IPS DF 4.7 (cell line): ENCODE data around the gene PPP1R14B.

Experiments
- DNase-seq: peaks from one replicate; pipeline ENCODE4 v3.0.0-alpha.2; 2013; ENCODE audit warnings: low spot score; ENCODE audit errors: extremely low read depth

The PPP1R14B gene

DNA sequence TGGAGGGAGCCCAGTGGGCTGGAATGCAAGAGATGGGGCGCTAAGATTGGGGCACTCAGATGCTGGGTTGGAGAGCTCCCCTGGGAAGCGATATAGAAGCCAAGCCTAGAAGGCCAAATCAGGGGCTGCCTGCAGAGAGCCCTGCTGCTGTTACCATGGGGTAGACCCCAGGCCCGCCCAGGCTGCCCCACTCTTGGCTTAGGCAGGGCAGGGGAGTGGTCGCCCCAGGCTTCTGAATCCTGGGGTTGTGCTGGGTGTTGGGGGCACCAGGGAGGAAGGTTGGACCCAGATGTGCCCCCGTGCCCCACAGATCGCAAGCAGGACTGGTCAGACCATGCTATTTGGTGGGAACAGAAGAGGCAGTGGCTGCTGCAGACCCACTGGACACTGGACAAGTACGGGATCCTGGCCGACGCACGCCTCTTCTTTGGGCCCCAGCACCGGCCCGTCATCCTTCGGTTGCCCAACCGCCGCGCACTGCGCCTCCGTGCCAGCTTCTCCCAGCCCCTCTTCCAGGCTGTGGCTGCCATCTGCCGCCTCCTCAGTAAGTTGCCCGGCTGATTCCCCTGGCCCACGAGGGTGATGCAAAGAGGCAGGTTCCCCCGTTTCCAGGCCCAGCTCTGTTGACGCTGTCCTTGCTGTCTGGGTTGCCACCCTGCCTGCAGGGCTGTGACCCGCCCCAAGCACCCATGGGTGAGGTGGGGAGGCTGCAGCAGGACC lies 36.3 kb downstream of the PPP1R14B start:
- no peak for DNase-seq

DNA sequence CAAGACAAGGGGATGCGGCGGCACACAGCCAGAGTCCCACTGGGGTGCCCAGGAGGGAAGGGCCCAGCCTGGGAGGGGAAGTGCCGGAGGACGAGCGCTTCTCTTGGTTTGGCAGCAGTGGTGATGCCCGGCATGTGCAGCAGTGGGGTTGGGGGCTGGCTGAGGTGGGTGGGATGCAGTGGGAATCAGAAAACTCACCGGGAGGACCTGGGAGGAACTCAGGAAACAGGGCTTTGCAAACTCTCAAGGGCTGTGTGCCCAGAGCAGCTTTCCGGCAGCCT lies 37.2 kb downstream of the PPP1R14B start:
- DNase-seq: no peak

DNA sequence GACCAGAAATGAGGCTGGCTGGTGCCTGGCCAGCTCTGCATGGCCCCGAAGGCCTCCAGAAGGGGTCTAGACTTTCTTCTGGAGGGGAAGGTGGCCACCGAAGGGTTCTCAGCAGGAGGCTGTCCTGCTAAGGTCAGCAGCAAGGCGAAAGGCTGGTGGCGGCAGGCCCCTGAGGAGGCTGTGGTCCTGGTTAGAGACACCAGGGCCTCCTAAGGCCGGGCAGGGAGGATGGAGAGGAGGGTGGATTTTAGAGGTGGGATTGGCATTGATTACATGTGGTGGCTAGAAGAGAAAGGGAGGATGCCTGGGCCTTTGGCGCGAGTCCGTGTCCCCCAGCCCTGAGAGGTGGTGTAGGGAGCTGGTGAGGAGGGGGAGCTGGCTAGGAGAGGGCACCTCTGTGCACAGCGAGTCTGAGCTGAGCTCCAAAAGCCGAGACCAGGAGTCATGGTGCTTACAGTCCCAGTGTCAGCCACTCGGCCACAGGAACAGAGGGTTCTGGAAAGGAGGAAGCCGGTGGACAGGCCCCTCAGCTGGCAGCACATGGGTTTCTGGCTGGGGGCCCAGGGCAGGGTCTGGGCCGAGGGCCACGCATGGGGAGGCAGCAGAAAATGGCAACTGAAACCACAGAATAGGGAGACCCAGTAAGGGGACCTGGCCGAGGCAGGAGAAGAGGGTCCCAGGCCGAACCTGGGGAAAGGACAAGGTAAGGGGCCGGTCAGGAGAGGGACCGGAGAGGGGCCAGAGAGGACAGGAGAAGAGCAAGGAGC lies 37.8 kb downstream of the PPP1R14B start:
- DNase-seq: no peak

DNA sequence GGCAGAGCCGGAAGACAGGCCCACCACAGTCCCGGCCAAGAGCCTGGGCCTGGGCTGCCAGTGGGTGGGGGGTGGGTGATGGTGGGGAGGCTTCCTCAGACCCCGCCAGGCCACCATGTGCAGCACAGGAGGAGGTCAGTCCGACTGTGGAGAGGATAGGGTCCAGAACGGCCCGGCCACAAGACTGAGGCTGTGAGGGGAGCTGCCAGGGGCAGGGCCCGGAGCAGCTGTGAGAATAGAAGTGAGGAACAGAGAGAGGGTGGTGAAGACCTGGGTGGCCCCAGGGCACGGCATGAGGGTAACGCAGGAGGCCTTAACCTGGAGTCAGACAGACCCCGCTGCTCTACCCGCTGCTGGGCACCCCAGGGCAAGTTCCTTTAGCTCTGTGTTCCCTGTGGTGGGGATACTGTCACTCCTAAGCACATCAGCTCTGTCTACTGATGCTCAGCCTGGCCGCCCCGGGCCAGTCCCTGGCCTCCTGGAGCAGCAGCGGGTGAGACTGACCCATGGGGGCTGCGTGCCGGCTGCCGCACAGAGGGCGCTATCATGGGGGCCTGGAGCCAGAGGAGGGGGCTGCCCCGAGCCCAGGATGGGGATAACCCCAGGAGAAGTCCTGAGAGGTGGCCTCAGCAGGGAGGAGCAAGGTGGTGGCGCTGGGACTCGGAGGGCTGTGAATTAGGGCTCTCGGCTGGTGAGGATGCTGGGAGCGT lies 38.5 kb downstream of the PPP1R14B start:
- DNase-seq: no peak

DNA sequence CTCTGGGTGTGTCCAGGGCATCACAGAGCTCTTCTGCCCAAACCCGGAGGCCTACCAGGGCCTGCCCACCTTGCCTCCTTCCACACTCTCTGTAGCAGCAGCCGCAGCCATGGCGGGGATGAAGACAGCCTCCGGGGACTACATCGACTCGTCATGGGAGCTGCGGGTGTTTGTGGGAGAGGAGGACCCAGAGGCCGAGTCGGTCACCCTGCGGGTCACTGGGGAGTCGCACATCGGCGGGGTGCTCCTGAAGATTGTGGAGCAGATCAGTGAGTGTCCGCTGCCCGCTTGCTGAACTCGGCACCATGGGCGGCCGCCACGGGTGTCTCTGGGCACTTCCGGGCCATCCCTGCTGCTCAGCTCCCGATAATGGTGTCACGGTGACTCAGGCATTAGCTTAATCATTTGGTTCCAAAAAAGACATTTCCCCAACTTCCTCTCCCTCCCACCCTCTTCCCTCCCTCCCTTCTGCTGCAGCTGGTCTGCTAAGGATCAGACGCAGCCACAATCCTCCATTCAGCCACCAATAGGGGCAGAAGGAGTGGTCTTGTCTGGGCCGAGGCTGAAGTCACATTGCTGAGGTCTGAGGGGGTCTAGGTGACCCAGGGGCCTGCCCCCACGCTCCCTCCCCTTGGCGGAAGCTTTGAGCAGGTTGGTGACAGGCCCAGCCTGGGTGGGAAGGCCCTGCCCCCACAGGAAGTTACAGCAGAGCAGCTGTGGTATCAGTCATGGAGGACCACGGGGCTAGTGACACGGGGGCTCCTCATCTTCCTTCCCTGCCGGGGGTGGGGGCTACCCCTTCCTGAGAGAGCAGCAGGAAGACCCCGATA lies 39.3 kb downstream of the PPP1R14B start:
- no peak for DNase-seq

DNA sequence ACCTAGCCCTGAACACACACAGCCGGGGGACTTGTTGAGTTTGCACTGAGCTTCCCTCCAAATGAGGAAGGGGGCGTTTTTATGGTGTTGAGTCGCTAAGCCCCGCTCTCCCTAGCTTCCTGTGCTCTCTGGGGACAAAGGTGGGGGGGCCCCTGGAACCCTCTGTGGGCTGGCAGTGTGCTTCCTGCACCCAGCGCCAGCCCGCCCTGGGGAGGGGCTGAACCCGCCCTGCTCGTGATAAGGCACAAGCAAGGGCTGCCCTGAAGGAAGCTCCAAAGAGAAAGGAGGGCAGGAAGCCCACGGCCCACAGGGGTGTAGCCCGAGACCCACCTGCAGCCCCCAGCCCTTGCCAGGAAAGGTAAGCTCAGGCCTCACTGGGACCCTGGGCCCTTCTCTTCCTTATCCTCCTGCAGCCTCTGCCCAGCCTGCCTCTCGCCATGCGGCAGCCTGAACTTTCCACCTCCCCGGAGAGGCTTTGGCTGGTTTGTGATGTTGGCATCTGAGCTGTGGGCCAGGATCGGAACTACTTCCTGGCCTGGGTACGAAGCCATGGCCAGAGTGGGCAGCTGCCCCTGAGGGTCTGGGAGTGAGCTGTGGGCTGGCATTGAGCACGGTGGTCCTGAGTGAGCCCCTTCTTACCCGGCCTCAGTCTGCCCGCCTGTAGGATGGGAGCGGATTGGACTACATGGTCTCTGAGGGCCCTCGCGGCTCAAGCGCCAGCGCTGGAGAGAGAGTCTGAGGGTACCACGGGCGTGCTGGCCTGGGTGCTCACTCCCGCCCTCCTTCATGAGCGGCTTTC lies 40.1 kb downstream of the PPP1R14B start, which contains the start of gene FERMT3:
Gene FERMT3, plus strand, starts transcription at position 265 of the 799 bp plus-strand sequence. CDS start 644 bp downstream, outside the sequence.
- no peak for DNase-seq

DNA sequence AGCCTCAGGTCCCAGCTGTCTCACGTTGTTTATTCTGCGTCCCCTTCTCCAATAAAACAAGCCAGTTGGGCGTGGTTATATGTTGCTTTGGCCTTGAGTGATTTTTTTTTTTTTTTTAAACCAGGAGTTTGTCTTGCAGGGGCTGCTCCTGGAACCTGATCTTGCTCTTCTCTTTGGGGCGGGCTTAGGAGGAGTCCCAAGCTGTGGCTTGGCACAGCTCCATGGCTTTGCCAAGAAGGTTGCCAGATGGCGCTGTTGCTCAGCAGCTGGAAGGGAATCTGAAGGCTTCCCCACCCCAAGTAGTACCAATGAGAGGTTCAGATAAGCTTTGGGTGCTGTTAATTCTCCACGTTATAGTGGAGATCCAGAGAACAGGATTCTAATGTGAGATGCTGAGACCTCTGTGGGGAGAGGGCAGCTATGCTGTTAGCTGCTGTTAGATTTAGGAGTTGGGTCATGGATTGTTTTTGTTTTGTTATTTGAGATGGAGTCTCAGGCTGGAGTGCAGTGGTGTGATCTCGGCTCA lies 42.2 kb downstream of the PPP1R14B start:
- DNase-seq: no peak

DNA sequence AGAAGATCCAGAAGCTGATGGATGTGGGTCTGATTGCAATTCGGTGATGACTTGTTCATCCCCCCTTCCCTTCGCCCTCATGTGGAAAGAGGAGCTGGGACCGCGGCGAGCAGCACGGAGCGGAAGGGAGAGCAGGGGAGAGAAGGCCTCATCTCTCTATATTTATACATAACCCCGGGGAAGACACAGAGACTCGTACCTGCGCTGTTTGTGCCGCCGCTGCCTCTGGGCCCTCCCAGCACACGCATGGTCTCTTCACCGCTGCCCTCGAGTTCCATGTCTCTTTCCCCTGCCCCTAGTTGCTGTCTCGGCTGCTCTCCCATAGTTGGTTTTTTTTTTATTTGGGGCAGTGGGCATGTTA lies 42.7 kb downstream of the PPP1R14B start:
- no peak for DNase-seq

DNA sequence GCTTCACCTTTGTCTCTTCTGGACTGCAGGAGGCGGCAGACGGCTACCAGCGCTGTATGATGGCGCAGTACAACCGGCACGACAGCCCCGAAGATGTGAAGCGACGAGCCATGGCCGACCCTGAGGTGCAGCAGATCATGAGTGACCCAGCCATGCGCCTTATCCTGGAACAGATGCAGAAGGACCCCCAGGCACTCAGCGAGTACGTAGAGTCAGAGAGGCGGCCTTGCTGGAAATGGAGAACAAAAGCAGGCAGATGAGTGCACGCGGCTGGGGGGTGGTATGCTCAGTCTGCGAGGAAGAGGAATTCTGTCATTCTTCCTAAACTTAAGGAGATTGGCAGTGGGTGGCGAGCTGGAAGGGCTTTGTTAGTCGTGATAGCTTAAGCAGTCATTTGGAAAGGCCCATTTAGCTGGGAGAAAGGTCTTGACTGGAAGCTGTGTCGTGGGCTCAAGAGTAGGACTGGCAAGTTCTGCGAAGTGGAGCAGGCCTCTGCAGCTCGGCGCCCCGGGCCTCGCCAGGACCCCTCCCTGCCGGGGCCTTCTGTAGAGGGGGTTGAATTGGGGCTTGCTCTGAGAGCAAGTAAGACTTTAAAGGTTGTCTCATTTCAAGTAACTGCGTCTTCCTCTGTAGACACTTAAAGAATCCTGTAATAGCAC lies 43.2 kb downstream of the PPP1R14B start:
- no peak for DNase-seq

DNA sequence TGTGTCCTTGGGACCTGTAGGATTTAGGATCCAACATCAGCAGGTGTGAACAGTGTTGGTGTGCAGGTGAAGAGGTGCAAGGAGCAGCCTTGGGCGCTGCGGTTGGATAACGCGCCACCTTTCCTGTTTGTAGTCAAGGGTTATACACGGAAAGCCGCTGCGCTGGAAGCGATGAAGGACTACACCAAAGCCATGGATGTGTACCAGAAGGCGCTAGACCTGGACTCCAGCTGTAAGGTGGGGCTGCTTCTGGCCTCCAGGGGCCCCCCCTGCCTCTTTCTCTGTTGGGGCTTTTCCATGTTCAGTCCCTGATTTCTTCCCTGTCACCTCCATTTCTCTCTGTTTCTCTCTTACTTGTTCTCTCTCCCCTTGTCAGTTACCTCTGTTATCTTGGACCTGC lies 43.8 kb downstream of the PPP1R14B start:
- no peak for DNase-seq

DNA sequence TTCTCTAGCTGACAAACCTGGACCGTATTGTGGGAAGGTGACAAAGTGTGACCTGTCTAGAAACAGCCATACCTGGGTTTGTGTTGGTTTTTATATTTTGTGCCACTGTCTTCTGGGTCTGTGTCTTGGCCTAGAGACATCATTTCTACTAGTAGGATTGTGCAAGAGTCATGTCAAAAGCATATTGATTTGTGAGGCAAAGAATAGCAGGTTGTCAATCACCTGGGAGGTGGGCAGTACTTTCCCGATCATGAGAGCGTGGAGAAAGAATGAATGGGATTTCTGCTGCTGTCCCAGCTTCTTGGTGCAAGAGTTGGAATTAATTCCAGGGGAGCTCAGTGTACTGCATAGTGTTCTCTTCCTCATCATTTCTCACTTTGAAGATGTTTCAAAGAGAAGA lies 45.2 kb downstream of the PPP1R14B start:
- no peak for DNase-seq

DNA sequence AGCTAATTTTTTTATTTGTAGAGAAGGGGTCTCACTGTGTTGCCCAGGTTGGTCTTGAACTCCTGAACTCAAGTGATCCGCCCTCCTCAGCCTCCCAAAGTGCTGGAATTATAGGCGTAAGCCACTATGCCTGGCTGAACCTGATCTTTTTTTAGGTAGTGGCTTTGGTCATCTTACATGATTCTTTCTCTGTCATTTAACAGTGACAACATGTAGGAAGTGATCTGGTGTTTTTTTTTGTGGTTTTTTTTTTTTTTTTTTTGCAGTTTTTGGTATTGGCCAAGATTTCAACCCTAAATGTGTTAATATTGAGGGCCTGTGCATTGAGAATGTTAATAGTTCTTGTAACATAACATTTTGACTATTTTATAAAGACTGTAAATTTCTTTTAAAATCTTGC lies 48.2 kb downstream of the PPP1R14B start:
- no peak for DNase-seq

DNA sequence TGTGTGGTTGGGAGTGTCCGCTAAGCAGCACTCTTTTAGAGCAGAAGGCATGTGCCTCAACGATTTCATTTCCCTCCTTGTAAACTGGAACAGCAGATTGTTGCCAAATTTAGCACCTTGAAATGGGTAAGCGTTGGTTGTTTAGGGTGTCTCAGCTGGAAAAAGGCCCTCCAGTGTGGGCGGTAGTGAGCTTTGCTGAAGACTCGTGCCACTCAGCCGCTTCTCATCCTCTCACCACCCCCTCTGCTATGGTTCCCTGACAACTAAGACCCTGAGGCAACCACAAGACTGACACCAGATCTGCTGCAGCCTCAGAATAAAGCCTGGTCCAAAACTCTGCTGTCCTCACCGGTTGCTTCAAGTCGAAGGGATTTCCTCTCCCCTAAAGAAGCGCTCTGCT lies 50.1 kb downstream of the PPP1R14B start:
- DNase-seq: no peak
